Neural cell (in vitro differentiated cells): Measurements from ENCODE around the gene KIRREL3. TPM values are rescaled to one million over a fixed set of nuclear protein-coding genes. Genes with fewer than 3 reads are reported as not detected.

Experiments
- H2AFZ ChIP-seq: fragments of 200-600, 300-800 bp; sonication (generic), shearing (Covaris generic); 2 replicates; pipeline ENCODE4 v1.6.0; 2014; ENCODE audit warnings: low read depth, mild to moderate bottlenecking, antibody characterized with exemption, low read length, moderate library complexity
- H3F3A ChIP-seq: fragments of 200-600 bp; shearing (Covaris generic); 2 replicates; pipeline ENCODE4 v1.6.1; 2016; ENCODE audit warnings: mild to moderate bottlenecking, moderate library complexity, mixed read lengths, antibody characterized with exemption, low read length; ENCODE audit not compliant: insufficient read depth, poor library complexity, severe bottlenecking
- H3K27ac ChIP-seq: fragments of 200-600, 300-800 bp; sonication (generic), shearing (Covaris generic); 2 replicates; pipeline ENCODE4 v1.5.1; 2014; ENCODE audit warnings: mild to moderate bottlenecking, low read length, moderate library complexity
- H3K27me3 ChIP-seq: fragments of 300-800, 200-600 bp; sonication (generic), shearing (Covaris generic); 2 replicates; pipeline ENCODE4 v1.6.0; 2014; ENCODE audit warnings: mild to moderate bottlenecking, low read depth, low read length, moderate library complexity; ENCODE audit not compliant: insufficient read depth
- H3K36me3 ChIP-seq: fragments of 300-800, 200-600 bp; sonication (generic), shearing (Covaris generic); 2 replicates; pipeline ENCODE4 v1.5.1; 2014; ENCODE audit warnings: mild to moderate bottlenecking, antibody characterized with exemption, low read length, moderate library complexity; ENCODE audit not compliant: insufficient read depth
- H3K4me2 ChIP-seq: fragments of 300-800, 200-600 bp; sonication (generic), shearing (Covaris generic); 2 replicates; pipeline ENCODE4 v1.6.0; 2014; ENCODE audit warnings: mild to moderate bottlenecking, low read length
- H3K4me3 ChIP-seq: fragments of 300-800, 200-600 bp; sonication (generic), shearing (Covaris generic); 2 replicates; pipeline ENCODE4 v1.5.1; 2014; ENCODE audit warnings: mild to moderate bottlenecking, low read length, moderate library complexity
- H3K79me2 ChIP-seq: fragments of 200-600 bp; shearing (Covaris generic); replicated peaks from 2 replicates; pipeline ENCODE4 v1.6.0; 2014; ENCODE audit warnings: mild to moderate bottlenecking, low read length, moderate library complexity; ENCODE audit not compliant: insufficient read depth
- H3K9ac ChIP-seq: fragments of 300-800, 200-600 bp; sonication (generic), shearing (Covaris generic); 2 replicates; pipeline ENCODE4 v1.6.1; 2016; ENCODE audit warnings: mild to moderate bottlenecking, low read length, mixed read lengths
- H3K9me2 ChIP-seq: fragments of 200-600 bp; shearing (Covaris generic); 2 replicates; pipeline ENCODE4 v1.6.1; 2016; ENCODE audit warnings: mild to moderate bottlenecking, low read length, mixed read lengths; ENCODE audit not compliant: insufficient read depth
- H3K9me3 ChIP-seq: fragments of 200-600, 300-800 bp; sonication (generic), shearing (Covaris generic); 2 replicates; pipeline ENCODE4 v1.6.1; 2016; ENCODE audit warnings: mild to moderate bottlenecking, mixed run types, low read length, moderate library complexity, mixed read lengths
- H4K20me1 ChIP-seq: fragments of 200-600 bp; shearing (Covaris generic); 2 replicates; pipeline ENCODE4 v1.6.1; 2016; ENCODE audit warnings: mild to moderate bottlenecking, mixed run types; ENCODE audit not compliant: insufficient read depth
- EP300 ChIP-seq: fragments of 450-650 bp; conservative IDR thresholded peaks from 2 replicates; pipeline ENCODE4 v1.6.1; 2014; ENCODE audit warnings: antibody characterized with exemption, mild to moderate bottlenecking, moderate library complexity; ENCODE audit not compliant: poor library complexity, severe bottlenecking
- EZH2 ChIP-seq: fragments of 200-600, 300-800 bp; shearing (Covaris generic), sonication (generic); IDR thresholded peaks from 2 replicates; pipeline ENCODE4 v1.6.1; 2014; ENCODE audit warnings: antibody characterized with exemption, low read length, borderline replicate concordance, mild to moderate bottlenecking; ENCODE audit not compliant: insufficient read depth, poor library complexity, severe bottlenecking
- MXI1 ChIP-seq: fragments of 450-650 bp; conservative IDR thresholded peaks from 2 replicates; pipeline ENCODE4 v1.6.1; 2014; ENCODE audit warnings: antibody characterized with exemption, mild to moderate bottlenecking; ENCODE audit not compliant: poor library complexity, severe bottlenecking
- POLR2AphosphoS5 ChIP-seq: IDR thresholded peaks from 2 replicates; pipeline ENCODE4 v1.6.1; 2012
- RAD21 ChIP-seq: fragments of 450-650 bp; conservative IDR thresholded peaks from 2 replicates; pipeline ENCODE4 v1.6.1; 2014; ENCODE audit warnings: antibody characterized with exemption, mild to moderate bottlenecking, moderate library complexity
- SMC3 ChIP-seq: fragments of 450-650 bp; conservative IDR thresholded peaks from 2 replicates; pipeline ENCODE4 v1.6.1; 2014; ENCODE audit warnings: antibody characterized with exemption, mild to moderate bottlenecking, moderate library complexity; ENCODE audit not compliant: poor library complexity
- TAF1 ChIP-seq: IDR thresholded peaks from 2 replicates; pipeline ENCODE4 v1.6.1; 2012; ENCODE audit warnings: low read depth
- polyA plus RNA-seq: library from polyadenylated mRNA; depleted of rRNA; stranded (reverse); fragments of >200 nt; gene quantifications from 2 replicates; pipeline ENCODE4 v1.2.3, GENCODE V29; 2014
- TF ChIP-seq, protein P1 (sequence below): fragments of 450-650 bp; IDR thresholded peaks from 2 replicates; pipeline ENCODE4 v1.5.1; 2014; ENCODE audit warnings: antibody characterized with exemption, mild to moderate bottlenecking, moderate library complexity; ENCODE audit not compliant: poor library complexity, severe bottlenecking
- TF ChIP-seq, protein P2 (sequence below): IDR thresholded peaks from 2 replicates; pipeline ENCODE4 v1.6.1; 2012; ENCODE audit warnings: borderline replicate concordance

Gene KIRREL3
- polyA plus RNA-seq, 1 donor from 2014 or later = 23.8 TPM

DNA sequence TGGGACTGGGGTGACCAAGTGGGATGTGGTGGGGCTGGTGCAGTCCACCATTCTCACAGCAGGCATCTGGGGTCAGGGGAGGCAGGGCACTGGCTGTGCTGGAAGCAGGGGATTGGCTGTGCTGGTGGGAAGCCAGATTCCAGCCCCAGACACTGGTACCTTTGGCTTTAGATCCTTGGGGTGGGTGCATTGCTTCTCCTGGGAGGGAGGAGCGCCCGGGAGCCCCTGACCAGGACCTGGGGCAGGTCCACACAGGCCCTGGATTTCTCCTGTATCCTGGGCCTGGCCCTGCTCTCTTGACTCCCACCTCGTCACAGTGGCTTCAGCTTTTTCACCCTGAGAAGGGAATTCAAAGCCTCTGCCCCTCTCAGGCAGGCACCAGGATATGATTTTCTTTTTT, 606.5 kb downstream of the KIRREL3 start:
- H3K4me3 ChIP-seq = no peak overlapping the region
- H3K9ac ChIP-seq = no peak overlapping the region

DNA sequence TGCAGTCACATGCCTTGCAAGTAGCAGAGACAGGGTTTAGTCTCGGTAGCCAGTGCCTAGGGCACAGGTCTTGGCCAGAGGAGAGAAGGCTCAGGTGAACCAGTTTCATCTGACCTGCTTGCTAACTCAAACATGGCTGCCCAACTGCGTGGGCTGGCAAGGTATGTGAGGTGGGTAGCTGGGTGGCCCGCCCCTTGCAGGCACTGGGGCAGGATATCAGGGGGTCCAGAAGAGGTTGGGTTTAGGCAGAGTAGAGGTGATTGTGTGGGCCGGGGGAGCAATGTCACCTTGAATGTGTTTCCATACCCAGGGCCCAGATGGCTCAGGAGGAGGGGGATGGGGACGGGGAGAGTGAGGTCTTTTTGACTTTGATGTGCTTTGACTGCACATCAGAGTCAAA, 607.4 kb downstream of the KIRREL3 start:
- no peak overlapping the region for H3K27ac ChIP-seq
- no peaks in the 10 kb centered on the region for H3F3A ChIP-seq
- H3K9me3 ChIP-seq = no peaks in the 10 kb centered on the region
- no peak for TF ChIP-seq TAF1
- no peak for TF ChIP-seq EZH2
- TF ChIP-seq RAD21 = no peak
- TF ChIP-seq, protein P1, sequence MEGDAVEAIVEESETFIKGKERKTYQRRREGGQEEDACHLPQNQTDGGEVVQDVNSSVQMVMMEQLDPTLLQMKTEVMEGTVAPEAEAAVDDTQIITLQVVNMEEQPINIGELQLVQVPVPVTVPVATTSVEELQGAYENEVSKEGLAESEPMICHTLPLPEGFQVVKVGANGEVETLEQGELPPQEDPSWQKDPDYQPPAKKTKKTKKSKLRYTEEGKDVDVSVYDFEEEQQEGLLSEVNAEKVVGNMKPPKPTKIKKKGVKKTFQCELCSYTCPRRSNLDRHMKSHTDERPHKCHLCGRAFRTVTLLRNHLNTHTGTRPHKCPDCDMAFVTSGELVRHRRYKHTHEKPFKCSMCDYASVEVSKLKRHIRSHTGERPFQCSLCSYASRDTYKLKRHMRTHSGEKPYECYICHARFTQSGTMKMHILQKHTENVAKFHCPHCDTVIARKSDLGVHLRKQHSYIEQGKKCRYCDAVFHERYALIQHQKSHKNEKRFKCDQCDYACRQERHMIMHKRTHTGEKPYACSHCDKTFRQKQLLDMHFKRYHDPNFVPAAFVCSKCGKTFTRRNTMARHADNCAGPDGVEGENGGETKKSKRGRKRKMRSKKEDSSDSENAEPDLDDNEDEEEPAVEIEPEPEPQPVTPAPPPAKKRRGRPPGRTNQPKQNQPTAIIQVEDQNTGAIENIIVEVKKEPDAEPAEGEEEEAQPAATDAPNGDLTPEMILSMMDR = no peak
- TF ChIP-seq POLR2AphosphoS5 = no peak
- TF ChIP-seq MXI1 = no peak
- TF ChIP-seq, protein P2, sequence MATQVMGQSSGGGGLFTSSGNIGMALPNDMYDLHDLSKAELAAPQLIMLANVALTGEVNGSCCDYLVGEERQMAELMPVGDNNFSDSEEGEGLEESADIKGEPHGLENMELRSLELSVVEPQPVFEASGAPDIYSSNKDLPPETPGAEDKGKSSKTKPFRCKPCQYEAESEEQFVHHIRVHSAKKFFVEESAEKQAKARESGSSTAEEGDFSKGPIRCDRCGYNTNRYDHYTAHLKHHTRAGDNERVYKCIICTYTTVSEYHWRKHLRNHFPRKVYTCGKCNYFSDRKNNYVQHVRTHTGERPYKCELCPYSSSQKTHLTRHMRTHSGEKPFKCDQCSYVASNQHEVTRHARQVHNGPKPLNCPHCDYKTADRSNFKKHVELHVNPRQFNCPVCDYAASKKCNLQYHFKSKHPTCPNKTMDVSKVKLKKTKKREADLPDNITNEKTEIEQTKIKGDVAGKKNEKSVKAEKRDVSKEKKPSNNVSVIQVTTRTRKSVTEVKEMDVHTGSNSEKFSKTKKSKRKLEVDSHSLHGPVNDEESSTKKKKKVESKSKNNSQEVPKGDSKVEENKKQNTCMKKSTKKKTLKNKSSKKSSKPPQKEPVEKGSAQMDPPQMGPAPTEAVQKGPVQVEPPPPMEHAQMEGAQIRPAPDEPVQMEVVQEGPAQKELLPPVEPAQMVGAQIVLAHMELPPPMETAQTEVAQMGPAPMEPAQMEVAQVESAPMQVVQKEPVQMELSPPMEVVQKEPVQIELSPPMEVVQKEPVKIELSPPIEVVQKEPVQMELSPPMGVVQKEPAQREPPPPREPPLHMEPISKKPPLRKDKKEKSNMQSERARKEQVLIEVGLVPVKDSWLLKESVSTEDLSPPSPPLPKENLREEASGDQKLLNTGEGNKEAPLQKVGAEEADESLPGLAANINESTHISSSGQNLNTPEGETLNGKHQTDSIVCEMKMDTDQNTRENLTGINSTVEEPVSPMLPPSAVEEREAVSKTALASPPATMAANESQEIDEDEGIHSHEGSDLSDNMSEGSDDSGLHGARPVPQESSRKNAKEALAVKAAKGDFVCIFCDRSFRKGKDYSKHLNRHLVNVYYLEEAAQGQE = no peak
- TF ChIP-seq SMC3 = no peak
- TF ChIP-seq EP300 = no peak
- H3K4me3 ChIP-seq = no peak overlapping the region
- H3K9me2 ChIP-seq = no peaks in the 10 kb centered on the region
- no peaks in the 10 kb centered on the region for H3K36me3 ChIP-seq
- no peak overlapping the region for H3K4me2 ChIP-seq
- no peaks in the 10 kb centered on the region for H3K79me2 ChIP-seq
- H3K27me3 ChIP-seq = no peaks in the 10 kb centered on the region
- H3K9ac ChIP-seq = no peak overlapping the region
- H4K20me1 ChIP-seq = no peaks in the 10 kb centered on the region
- H2AFZ ChIP-seq = no peak overlapping the region

More for the DNA sequence above, 606.5 kb downstream of the KIRREL3 start:
- TF ChIP-seq SMC3 = no peak
- TF ChIP-seq, protein P1 = no peak
- TF ChIP-seq, protein P2 = no peak
- no peak for TF ChIP-seq EZH2
- Histone ChIP-seq H3K27ac (no peak overlapping the region), H3K9me3 (no peaks in the 10 kb centered on the region), H3K79me2 (no peaks in the 10 kb centered on the region), H3F3A (no peaks in the 10 kb centered on the region), H3K4me2 (no peak overlapping the region), H2AFZ (no peak overlapping the region), H3K9me2 (no peaks in the 10 kb centered on the region), H4K20me1 (no peaks in the 10 kb centered on the region), H3K36me3 (no peaks in the 10 kb centered on the region), H3K27me3 (no peaks in the 10 kb centered on the region)
